Uterus (tissue), 4 donors: ENCODE data around the gene CYB5B. TPM values are rescaled to one million over a fixed set of nuclear protein-coding genes. Genes with fewer than 3 reads are reported as not detected.

Experiments
- DNase-seq, 2 donors: peaks; one replicate each; pipeline ENCODE4 v3.0.0-alpha.2; 2019 to 2020
- H3K27ac ChIP-seq, 2 donors: fragments of 200-600 bp; sonication (generic); 1 replicate in 1 of 2; 2 replicates in 1 of 2; pipeline ENCODE4 v1.5.1; 2016 to 2018
- H3K27me3 ChIP-seq, 2 donors: fragments of 200-600 bp; sonication (generic); one replicate each; pipeline ENCODE4 v1.5.1; 2018 to 2019; ENCODE audit warnings: control low read depth in 1 of 2
- H3K36me3 ChIP-seq, 2 donors: fragments of 200-600 bp; sonication (generic); one replicate each; pipeline ENCODE4 v1.5.1; 2019; ENCODE audit warnings: control low read depth in 1 of 2
- H3K4me1 ChIP-seq, 2 donors: fragments of 200-600 bp; sonication (generic); one replicate each; pipeline ENCODE4 v1.5.1; 2018 to 2019; ENCODE audit warnings: control low read depth in 1 of 2
- H3K4me3 ChIP-seq, 2 donors: fragments of 200-600 bp; sonication (generic); 1 replicate in 1 of 2; 2 replicates in 1 of 2; pipeline ENCODE4 v1.5.1; 2018 to 2019; ENCODE audit warnings: mild to moderate bottlenecking in 1 of 2
- H3K9me3 ChIP-seq, 2 donors: fragments of 200-600 bp; sonication (generic); one replicate each; pipeline ENCODE4 v1.5.1; 2019; ENCODE audit warnings: control low read depth in 1 of 2
- CTCF ChIP-seq, 4 experiments: fragments of 200-600 bp in 2 of 4; fragments of 450-650 bp in 2 of 4; sonication (generic) in 2 of 4; IDR thresholded peaks; one replicate each; pipeline ENCODE4 v1.5.1; 2016 to 2019; ENCODE audit warnings: antibody characterized with exemption in 4 of 4, mild to moderate bottlenecking in 2 of 4, moderate library complexity in 1 of 4
- POLR2A ChIP-seq, 2 donors: fragments of 450-650 bp; IDR thresholded peaks; one replicate each; pipeline ENCODE4 v1.6.1; 2016; ENCODE audit warnings: antibody characterized with exemption in 2 of 2, mild to moderate bottlenecking in 1 of 2, moderate library complexity in 1 of 2
- intact Hi-C: fragments of 100-400 bp; cut with DNase I; formaldehyde crosslinking; loops from one replicate; pipeline ENCODE4 v1.15.1; 2023; ENCODE audit warnings: low total_unique reads
- total RNA-seq, 4 donors: library from RNA; depleted of rRNA in 3 of 4; stranded (reverse); fragments of >200 nt in 3 of 4; gene quantifications; one replicate each; pipeline versions ENCODE4 v1.1.0 to v1.2.4, GENCODE V29; 2014 to 2023
- donor health status: DM: yes; HTN: yes; CAD: no.

Gene CYB5B
- total RNA-seq, 4 donors from 2014 or later: 24.1 to 70.3 (median 57.6) TPM

GRCh38 chr16:69408475-69408874 is 15.9 kb upstream of the CYB5B start:
- peaks cover 0 to 4% of the 10 kb centered on the region in 2 donors for H3K4me1 ChIP-seq
- H3K27ac ChIP-seq: peak overlapping the region in 1 of 2 donors; percentile 52
- no peaks in the 10 kb centered on the region for H3K36me3 ChIP-seq
- H3K9me3 ChIP-seq: no peaks in the 10 kb centered on the region
- TF ChIP-seq CTCF (IDR thresholded peaks at IDR 0.05) (no peak), POLR2A (IDR thresholded peaks at IDR 0.05) (no peak)
- intact Hi-C loops: no loop called here
- peak in 1 of 2 donors; percentile 63 for DNase-seq
- H3K4me3 ChIP-seq: no peak overlapping the region
- no peaks in the 10 kb centered on the region for H3K27me3 ChIP-seq

- TF ChIP-seq CTCF (IDR thresholded peaks at IDR 0.05) (no peak), POLR2A (IDR thresholded peaks at IDR 0.05) (no peak)
- no peaks in the 10 kb centered on the region for H3K27me3 ChIP-seq
- intact Hi-C loops: no loop called here
Measured at GRCh38 chr16:69410219-69410990, 14.0 kb upstream of the CYB5B start.

GRCh38 chr16:69411064-69411985 is 13.1 kb upstream of the CYB5B start:
- TF ChIP-seq POLR2A (IDR thresholded peaks at IDR 0.05) (no peak), CTCF (IDR thresholded peaks at IDR 0.05) (no peak)
- no peaks in the 10 kb centered on the region for H3K27me3 ChIP-seq
- no peaks in the 10 kb centered on the region for H3K36me3 ChIP-seq
- DNase-seq: no peak
- H3K9me3 ChIP-seq: no peaks in the 10 kb centered on the region
- intact Hi-C loops: no loop called here
- no peak overlapping the region for H3K27ac ChIP-seq
- H3K4me3 ChIP-seq: no peak overlapping the region
- no peaks in the 10 kb centered on the region for H3K4me1 ChIP-seq

More at GRCh38 chr16:69410219-69410990, 14.0 kb upstream of the CYB5B start:
- Histone ChIP-seq H3K9me3 (no peaks in the 10 kb centered on the region), H3K4me1 (no peaks in the 10 kb centered on the region), H3K4me3 (no peak overlapping the region), H3K27ac (peak overlapping the region; percentile 6 to 38), H3K36me3 (no peaks in the 10 kb centered on the region)
- no peak for DNase-seq

GRCh38 chr16:69412287-69412686 is 12.1 kb upstream of the CYB5B start:
- Histone ChIP-seq H3K4me1 (no peaks in the 10 kb centered on the region), H3K27ac (no peak overlapping the region), H3K9me3 (no peaks in the 10 kb centered on the region), H3K36me3 (no peaks in the 10 kb centered on the region), H3K27me3 (no peaks in the 10 kb centered on the region), H3K4me3 (no peak overlapping the region)
- TF ChIP-seq POLR2A (IDR thresholded peaks at IDR 0.05) (no peak), CTCF (IDR thresholded peaks at IDR 0.05) (no peak)
- intact Hi-C loops: no loop called here
- DNase-seq: no peak
